ENCODE results near the gene GALR1.

The GALR1 gene

DNA sequence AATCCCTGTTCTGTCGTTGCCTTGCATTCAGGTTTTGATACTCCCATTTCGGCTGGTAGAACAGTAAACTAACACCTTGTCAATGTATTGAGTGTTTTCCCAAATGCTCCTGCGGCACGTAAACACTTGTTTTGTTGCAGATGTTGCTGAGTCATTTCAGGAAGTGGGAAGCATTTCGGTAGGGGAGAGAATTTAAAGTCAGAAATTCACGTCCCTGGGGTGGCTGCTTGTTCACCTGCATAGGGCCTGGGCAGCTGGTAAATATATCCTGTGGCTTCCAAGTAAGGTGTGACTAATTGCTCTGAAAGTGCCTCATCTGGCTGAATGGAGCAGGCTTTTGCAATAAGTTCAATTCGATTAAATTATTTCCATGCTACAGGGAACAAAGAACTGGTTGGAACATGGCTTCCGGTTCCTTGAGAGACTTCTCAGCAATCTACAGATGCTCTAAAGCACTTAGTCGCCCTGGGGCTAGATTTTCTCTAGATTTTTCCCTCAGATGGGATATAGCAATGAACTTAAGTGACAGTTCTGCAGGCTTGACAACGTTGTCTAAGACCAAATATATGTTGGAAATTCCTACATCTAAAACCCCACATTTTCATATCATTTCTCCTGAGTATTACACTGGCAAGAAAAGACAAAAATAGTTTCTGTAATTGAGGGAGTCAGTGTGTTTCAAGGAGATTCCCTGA lies 5.2 kb downstream of the GALR1 start:
- Histone ChIP-seq H3K36me3 (no peaks in the 10 kb centered on the region), H3K4me1 (no peaks in the 10 kb centered on the region), H3K27me3 (peaks cover 17% of the 10 kb centered on the region), H3K4me3 (ENCODE audit: low read depth, low read length) (no peak overlapping the region), H3K9me3 (no peaks in the 10 kb centered on the region)
- no peak for DNase-seq
- TF ChIP-seq, protein P1, sequence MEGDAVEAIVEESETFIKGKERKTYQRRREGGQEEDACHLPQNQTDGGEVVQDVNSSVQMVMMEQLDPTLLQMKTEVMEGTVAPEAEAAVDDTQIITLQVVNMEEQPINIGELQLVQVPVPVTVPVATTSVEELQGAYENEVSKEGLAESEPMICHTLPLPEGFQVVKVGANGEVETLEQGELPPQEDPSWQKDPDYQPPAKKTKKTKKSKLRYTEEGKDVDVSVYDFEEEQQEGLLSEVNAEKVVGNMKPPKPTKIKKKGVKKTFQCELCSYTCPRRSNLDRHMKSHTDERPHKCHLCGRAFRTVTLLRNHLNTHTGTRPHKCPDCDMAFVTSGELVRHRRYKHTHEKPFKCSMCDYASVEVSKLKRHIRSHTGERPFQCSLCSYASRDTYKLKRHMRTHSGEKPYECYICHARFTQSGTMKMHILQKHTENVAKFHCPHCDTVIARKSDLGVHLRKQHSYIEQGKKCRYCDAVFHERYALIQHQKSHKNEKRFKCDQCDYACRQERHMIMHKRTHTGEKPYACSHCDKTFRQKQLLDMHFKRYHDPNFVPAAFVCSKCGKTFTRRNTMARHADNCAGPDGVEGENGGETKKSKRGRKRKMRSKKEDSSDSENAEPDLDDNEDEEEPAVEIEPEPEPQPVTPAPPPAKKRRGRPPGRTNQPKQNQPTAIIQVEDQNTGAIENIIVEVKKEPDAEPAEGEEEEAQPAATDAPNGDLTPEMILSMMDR (IDR thresholded peaks at IDR 0.05; ENCODE audit: low read depth, low read length) = no peak

GRCh38 chr18:77255426-77256105 lies 5.9 kb downstream of the GALR1 start:
- DNase-seq = no peak
- no peaks in the 10 kb centered on the region for H3K9me3 ChIP-seq
- no peaks in the 10 kb centered on the region for H3K4me1 ChIP-seq
- H3K36me3 ChIP-seq = no peaks in the 10 kb centered on the region
- peaks cover 12% of the 10 kb centered on the region for H3K27me3 ChIP-seq
- no peak overlapping the region for H3K4me3 ChIP-seq (ENCODE audit: low read depth, low read length)
- TF ChIP-seq, protein P1 (IDR thresholded peaks at IDR 0.05; ENCODE audit: low read depth, low read length) = no peak

GRCh38 chr18:77262643-77263465 lies 13.2 kb downstream of the GALR1 start:
- Histone ChIP-seq H3K4me1 (peaks cover 5% of the 10 kb centered on the region), H3K9me3 (no peaks in the 10 kb centered on the region), H3K4me3 (ENCODE audit: low read depth, low read length) (no peak overlapping the region), H3K27me3 (no peaks in the 10 kb centered on the region), H3K36me3 (no peaks in the 10 kb centered on the region)
- TF ChIP-seq, protein P1 (IDR thresholded peaks at IDR 0.05; ENCODE audit: low read depth, low read length) = no peak
- peak; percentile 44 for DNase-seq

DNA sequence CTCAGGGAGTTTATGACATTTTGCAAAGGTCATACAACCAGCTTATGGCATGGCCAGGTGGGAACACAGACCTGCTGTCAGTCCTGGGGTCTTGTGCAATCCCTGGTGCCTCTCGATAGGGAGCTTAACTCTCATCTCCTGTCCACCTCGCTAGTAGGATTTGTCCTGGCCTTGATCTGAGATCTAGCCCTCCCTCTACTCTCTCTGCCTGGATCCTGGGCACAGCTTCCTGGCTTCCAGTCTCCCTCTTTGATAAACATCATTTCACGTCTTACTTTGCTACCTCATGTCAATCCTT lies 13.8 kb downstream of the GALR1 start:
- Histone ChIP-seq H3K36me3 (no peaks in the 10 kb centered on the region), H3K4me1 (peaks cover 5% of the 10 kb centered on the region), H3K27me3 (no peaks in the 10 kb centered on the region), H3K4me3 (ENCODE audit: low read depth, low read length) (no peak overlapping the region), H3K9me3 (no peaks in the 10 kb centered on the region)
- TF ChIP-seq, protein P1 (IDR thresholded peaks at IDR 0.05; ENCODE audit: low read depth, low read length) = no peak
- DNase-seq = peak; percentile 25

- H3K36me3 ChIP-seq = no peaks in the 10 kb centered on the region
- no peak for DNase-seq
- H3K4me1 ChIP-seq = peaks cover 5% of the 10 kb centered on the region
- TF ChIP-seq, protein P1 (IDR thresholded peaks at IDR 0.05; ENCODE audit: low read depth, low read length) = no peak
- H3K4me3 ChIP-seq (ENCODE audit: low read depth, low read length) = no peak overlapping the region
- H3K9me3 ChIP-seq = no peaks in the 10 kb centered on the region
- no peaks in the 10 kb centered on the region for H3K27me3 ChIP-seq
Measured at GRCh38 chr18:77267969-77268368, 18.3 kb downstream of the GALR1 start.
